ENCODE results near the gene CRYL1. TPM values are rescaled to one million over a fixed set of nuclear protein-coding genes. Genes with fewer than 3 reads are reported as not detected.

Gene CRYL1
- total and polyA plus RNA-seq, 2 experiments from 2014 or later: 65.5 to 66.2 TPM

GRCh38 chr13:20492641-20493040 is 33.0 kb downstream of the CRYL1 start:
- TF ChIP-seq EZH2 (IDR thresholded peaks at IDR 0.05; ENCODE audit: borderline replicate concordance): no peak
- no peak for TF ChIP-seq EZH2phosphoT487 (IDR thresholded peaks at IDR 0.05; ENCODE audit: low read depth, severe bottlenecking, unreplicated experiment)
- TF ChIP-seq CTCF (IDR thresholded peaks at IDR 0.05; ENCODE audit: poor library complexity): peak; percentile 47
- Histone ChIP-seq H3K27me3 (no peaks in the 10 kb centered on the region), H3K4me1 (ENCODE audit: insufficient read depth) (no peaks in the 10 kb centered on the region), H3K9me3 (ENCODE audit: low read depth) (no peaks in the 10 kb centered on the region), H3K27ac (no peak overlapping the region), H3K36me3 (replicated peaks; ENCODE audit: insufficient read depth, low read depth) (no peaks in the 10 kb centered on the region), H3K4me3 (no peak overlapping the region), H3K79me2 (no peaks in the 10 kb centered on the region), H4K20me1 (ENCODE audit: insufficient read depth, poor library complexity, severe bottlenecking) (no peaks in the 10 kb centered on the region), H3K9me2 (replicated peaks; ENCODE audit: insufficient read depth) (no peaks in the 10 kb centered on the region), H3K4me2 (no peak overlapping the region), H2AFZ (no peak overlapping the region)
- peak; percentile 19 for DNase-seq (ENCODE audit: low spot score)
- WGBS (ENCODE audit: low lambda C conversion rate, missing lambda C conversion rate): 79% methylated on average over 3 of the region's 3 CpGs

- Histone ChIP-seq H4K20me1 (ENCODE audit: insufficient read depth, poor library complexity, severe bottlenecking) (no peaks in the 10 kb centered on the region), H3K9me2 (replicated peaks; ENCODE audit: insufficient read depth) (no peaks in the 10 kb centered on the region), H3K4me3 (no peak overlapping the region), H3K27me3 (no peaks in the 10 kb centered on the region), H3K27ac (no peak overlapping the region), H3K4me1 (ENCODE audit: insufficient read depth) (no peaks in the 10 kb centered on the region), H3K36me3 (replicated peaks; ENCODE audit: insufficient read depth, low read depth) (no peaks in the 10 kb centered on the region), H2AFZ (no peak overlapping the region), H3K79me2 (no peaks in the 10 kb centered on the region), H3K4me2 (no peak overlapping the region), H3K9me3 (ENCODE audit: low read depth) (no peaks in the 10 kb centered on the region)
- WGBS (ENCODE audit: low lambda C conversion rate, missing lambda C conversion rate): 76% methylated on average over 4 of the region's 4 CpGs
- TF ChIP-seq CTCF (IDR thresholded peaks at IDR 0.05; ENCODE audit: poor library complexity): no peak
- TF ChIP-seq EZH2 (IDR thresholded peaks at IDR 0.05; ENCODE audit: borderline replicate concordance): no peak
- no peak for TF ChIP-seq EZH2phosphoT487 (IDR thresholded peaks at IDR 0.05; ENCODE audit: low read depth, severe bottlenecking, unreplicated experiment)
- DNase-seq (ENCODE audit: low spot score): no peak
Observed at GRCh38 chr13:20491926-20492435, 33.7 kb downstream of the CRYL1 start.

GRCh38 chr13:20489185-20489820 is 36.4 kb downstream of the CRYL1 start:
- H3K36me3 ChIP-seq (replicated peaks; ENCODE audit: insufficient read depth, low read depth): no peaks in the 10 kb centered on the region
- DNase-seq (ENCODE audit: low spot score): no peak
- H4K20me1 ChIP-seq (ENCODE audit: insufficient read depth, poor library complexity, severe bottlenecking): no peaks in the 10 kb centered on the region
- no peaks in the 10 kb centered on the region for H3K9me2 ChIP-seq (replicated peaks; ENCODE audit: insufficient read depth)
- H3K79me2 ChIP-seq: no peaks in the 10 kb centered on the region
- TF ChIP-seq CTCF (IDR thresholded peaks at IDR 0.05; ENCODE audit: poor library complexity) (no peak), EZH2phosphoT487 (IDR thresholded peaks at IDR 0.05; ENCODE audit: low read depth, severe bottlenecking, unreplicated experiment) (no peak), EZH2 (IDR thresholded peaks at IDR 0.05; ENCODE audit: borderline replicate concordance) (no peak)
- no peak overlapping the region for H3K4me2 ChIP-seq
- no peak overlapping the region for H3K4me3 ChIP-seq
- H3K27me3 ChIP-seq: no peaks in the 10 kb centered on the region
- H3K4me1 ChIP-seq (ENCODE audit: insufficient read depth): no peaks in the 10 kb centered on the region
- H2AFZ ChIP-seq: no peak overlapping the region
- WGBS (ENCODE audit: low lambda C conversion rate, missing lambda C conversion rate): 89% methylated on average over 4 of the region's 4 CpGs
- H3K9me3 ChIP-seq (ENCODE audit: low read depth): no peaks in the 10 kb centered on the region
- H3K27ac ChIP-seq: no peak overlapping the region
